HepG2 (cell line): Measurements from ENCODE around the gene SPARC. TPM values are rescaled to one million over a fixed set of nuclear protein-coding genes. Genes with fewer than 3 reads are reported as not detected.

ENCODE experiments used
- ATAC-seq: fragments of 200-7000 bp; cut with Tn5 transposase; 3 replicates; pipeline ENCODE4 v1.9.1; 2020; ENCODE audit warnings: mild to moderate bottlenecking, moderate library complexity
- BruUV-seq: library from RNA; stranded (reverse); fragments of 400-500 nt; replicated peaks from 2 replicates; lab custom pipeline; 2021; lab: Mats Ljungman, UMichigan
- CTCF ChIA-PET: fragments of 300-600 bp; formaldehyde crosslinking; extraction: SDS; loops from one replicate; lab custom pipeline; 2021; ENCODE audit warnings: low total read pairs, inconsistent platforms, low intra/inter-chr PET ratio; lab: Yijun Ruan, JAX
- POLR2A ChIA-PET: fragments of 350-600 bp; sonication (Branson Sonifier 250); formaldehyde crosslinking; loops from one replicate; lab custom pipeline; 2020; ENCODE audit warnings: antibody characterized with exemption, inconsistent platforms; lab: Yijun Ruan, JAX
- DNase-seq: peaks from one replicate; pipeline ENCODE4 v3.0.0-alpha.2; 2015; ENCODE audit warnings: low spot score
- FAIRE-seq: peaks from 3 replicates; lab custom pipeline; 2011; peaks lifted over from hg19 to GRCh38; lab: Jason Lieb, UNC
- H2AFZ ChIP-seq: one replicate; pipeline ENCODE4 v1.6.1; 2011; ENCODE audit warnings: low read length, inconsistent platforms
- H3K27ac ChIP-seq: fragments of 300-600 bp; 3 replicates; pipeline ENCODE4 v1.8.0; 2011; ENCODE audit warnings: mixed run types, mild to moderate bottlenecking, mixed read lengths, low read length, inconsistent platforms; ENCODE audit not compliant: insufficient read depth; ENCODE audit errors: extremely low read length
- H3K27me3 ChIP-seq, 2 experiments: fragments of 200-600 bp in 1 of 2; 2 replicates in 1 of 2; 3 replicates in 1 of 2; pipeline versions ENCODE4 v1.6.0 to v1.8.0; 2011; ENCODE audit warnings: low read length in 2 of 2, mild to moderate bottlenecking in 2 of 2, moderate library complexity in 2 of 2, inconsistent platforms in 1 of 2; ENCODE audit not compliant: insufficient read depth in 2 of 2, control insufficient read depth in 1 of 2
- H3K36me3 ChIP-seq, 2 experiments: fragments of 200-600 bp in 1 of 2; replicated peaks in 1 of 2; 2 replicates in 1 of 2; 3 replicates in 1 of 2; pipeline versions ENCODE4 v1.5.1 to v1.8.0; 2011; ENCODE audit warnings: low read length in 2 of 2, inconsistent platforms in 1 of 2; ENCODE audit not compliant: insufficient read depth in 2 of 2, control insufficient read depth in 1 of 2
- H3K4me1 ChIP-seq: 2 replicates; pipeline ENCODE4 v1.5.1; 2012; ENCODE audit warnings: low read length, inconsistent platforms; ENCODE audit not compliant: insufficient read depth
- H3K4me2 ChIP-seq: 2 replicates; pipeline ENCODE4 v1.6.0; 2011; ENCODE audit warnings: low read depth, low read length, inconsistent platforms
- H3K4me3 ChIP-seq, 3 experiments: fragments of 200-600 bp in 1 of 3; sonication (generic), shearing (Covaris generic) in 1 of 3; replicated peaks in 1 of 3; 2 replicates each; pipeline ENCODE4 v1.5.1; 2011 to 2016; ENCODE audit warnings: low read length in 3 of 3, inconsistent platforms in 2 of 3, low read depth in 2 of 3, mild to moderate bottlenecking in 2 of 3, control low read depth in 1 of 3, mixed read lengths in 1 of 3; ENCODE audit not compliant: insufficient read depth in 1 of 3
- H3K79me2 ChIP-seq: one replicate; pipeline ENCODE4 v1.6.1; 2011; ENCODE audit warnings: low read length, inconsistent platforms; ENCODE audit not compliant: insufficient read depth
- H3K9ac ChIP-seq: 2 replicates; pipeline ENCODE4 v1.6.0; 2011; ENCODE audit warnings: mild to moderate bottlenecking, low read depth, low read length, inconsistent platforms; ENCODE audit not compliant: insufficient read depth
- H3K9me3 ChIP-seq: 2 replicates; pipeline ENCODE4 v1.5.1; 2012; ENCODE audit warnings: mild to moderate bottlenecking, low read length
- H4K20me1 ChIP-seq: 2 replicates; pipeline ENCODE4 v1.6.0; 2011; ENCODE audit warnings: inconsistent platforms, mild to moderate bottlenecking, low read length, moderate library complexity; ENCODE audit not compliant: insufficient read depth
- CBX2 ChIP-seq, 2 experiments: fragments of 200-600 bp in 1 of 2; sonication (generic); formaldehyde crosslinking in 1 of 2; IDR thresholded peaks; 2 replicates each; pipeline versions ENCODE4 v1.7.0 to v1.8.1; 2018 to 2022; ENCODE audit warnings: low read depth in 2 of 2, low read length in 1 of 2, mild to moderate bottlenecking in 1 of 2, missing genetic modification reagents in 1 of 2
- CREB3 ChIP-seq: sonication (generic); formaldehyde crosslinking; IDR thresholded peaks from 2 replicates; pipeline ENCODE4 v1.5.0; 2020; ENCODE audit warnings: missing genetic modification reagents
- GATAD2A ChIP-seq: IDR thresholded peaks from 2 replicates; pipeline ENCODE4 v1.6.1; 2016
- ZHX2 ChIP-seq, 2 experiments: sonication (generic) in 1 of 2; formaldehyde crosslinking in 1 of 2; IDR thresholded peaks; 2 replicates each; pipeline versions ENCODE4 v1.6.1 to v1.9.0; 2014 to 2022; ENCODE audit warnings: antibody characterized with exemption in 1 of 2, borderline replicate concordance in 1 of 2, inconsistent platforms in 1 of 2, low read depth in 1 of 2, missing genetic modification reagents in 1 of 2
- ZNF17 ChIP-seq: sonication (generic); formaldehyde crosslinking; IDR thresholded peaks from 2 replicates; pipeline ENCODE4 v1.5.0; 2020; ENCODE audit warnings: mild to moderate bottlenecking, missing genetic modification reagents
- ZNF546 ChIP-seq: sonication (generic); formaldehyde crosslinking; conservative IDR thresholded peaks from 2 replicates; pipeline ENCODE4 v1.8.1; 2023; ENCODE audit warnings: mild to moderate bottlenecking, missing genetic modification reagents
- ZNF660 ChIP-seq: sonication (generic); formaldehyde crosslinking; IDR thresholded peaks from 2 replicates; pipeline ENCODE4 v1.5.1; 2020; ENCODE audit warnings: mild to moderate bottlenecking, low read depth, missing genetic modification reagents, borderline replicate concordance
- ZSCAN21 ChIP-seq: sonication (generic); formaldehyde crosslinking; IDR thresholded peaks from 2 replicates; pipeline ENCODE4 v1.8.0; 2022; ENCODE audit warnings: mild to moderate bottlenecking, missing genetic modification reagents, moderate library complexity, borderline replicate concordance
- whole genome bisulfite sequencing: methylation state at CpG from one replicate; pipeline ENCODE4 v1.1.6; 2017; ENCODE audit warnings: low lambda C conversion rate; 5-methylcytosine and 5-hydroxymethylcytosine counted together
- in situ Hi-C: cut with HindIII; loops from 2 replicates; pipeline ENCODE4 v1.10.0; 2017; ENCODE audit warnings: low pct_unique_long_range_greater_than_20kb; ENCODE audit not compliant: extremely low pct_ligation_motif_present
- intact Hi-C: fragments of 100-400 bp; cut with micrococcal nuclease; formaldehyde crosslinking; loops from one replicate; pipeline ENCODE4 v1.10.0; 2022; ENCODE audit not compliant: unreplicated experiment
- polyA plus RNA-seq, 8 experiments: library from polyadenylated mRNA; depleted of rRNA in 3 of 8; stranded (reverse) in 7 of 8; unstranded in 1 of 8; fragments of >200 nt; fragmentation: Illumina TruSeq in 4 of 8; extraction: Trizol in 4 of 8; gene quantifications; 2 replicates each; pipeline versions ENCODE4 v1.2.1 to v1.2.3, GENCODE V29; 2011 to 2016; ENCODE audit warnings: low read depth in 4 of 8, missing spikeins in 1 of 8, mixed read lengths in 1 of 8; ENCODE audit not compliant: insufficient read depth in 1 of 8
- total RNA-seq, 5 experiments: library from RNA; depleted of rRNA; stranded (reverse); fragments of >200 nt; fragmentation: Illumina TruSeq; extraction: Trizol; gene quantifications; 2 replicates each; pipeline ENCODE4 v1.2.3, GENCODE V29; 2016; ENCODE audit warnings: low read depth in 1 of 5
- TF ChIP-seq, protein P1 (sequence below): sonication (generic); formaldehyde crosslinking; IDR thresholded peaks from 2 replicates; pipeline ENCODE4 v1.4.0; 2020; ENCODE audit warnings: missing genetic modification reagents

The SPARC gene
- total and polyA plus RNA-seq, 2 of the 13 experiments (the other 11 are each of a cell fraction or from before 2014, with no cell fraction given), result 76.7 to 192 TPM

- TF ChIP-seq ZHX2 (IDR thresholded peaks at IDR 0.05; ENCODE audit: low read depth) (no peak), ZHX2 (CRISPR knock-in tag; IDR thresholded peaks at IDR 0.05; ENCODE audit: borderline replicate concordance) (no peak), GATAD2A (CRISPR knock-in tag) (peak; percentile 91), ZNF546 (CRISPR knock-in tag) (no peak)
Observed at GRCh38 chr5:151617841-151618710, 68.6 kb downstream of the SPARC start (continued).

DNA sequence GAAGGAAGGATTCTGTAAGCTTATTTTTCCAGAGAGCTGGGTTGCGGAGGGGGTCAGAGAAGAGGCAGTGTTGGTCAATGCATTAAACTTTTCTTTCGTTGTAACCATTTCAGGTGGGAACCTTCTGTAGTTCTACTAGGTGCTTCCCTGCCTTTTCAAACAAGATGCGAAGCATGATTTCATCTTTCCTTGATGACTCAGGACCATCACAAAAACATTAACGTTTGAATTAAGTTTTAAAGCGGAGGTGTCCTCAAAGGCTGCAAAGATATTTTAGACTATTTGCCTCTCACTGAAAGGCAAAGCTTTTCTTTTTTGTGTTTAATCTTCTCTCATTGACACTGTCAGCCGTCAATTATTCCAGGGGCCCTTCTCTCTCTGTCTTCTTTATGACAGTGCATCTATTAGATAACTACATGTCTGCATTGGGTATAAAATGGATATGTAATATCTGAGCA is 69.3 kb downstream of the SPARC start:
- ChIA-PET CTCF (no interaction called here), POLR2A (interaction anchor here (0.8 kb wide), 1 partner anchor 365 kb away, joined by 6 read pairs; the partner anchor contains the start of gene GM2A)
- ATAC-seq (no peak), FAIRE-seq (no peak), DNase-seq (no peak)
- peaks cover 0 to 64% of the 10 kb centered on the region in 2 experiments; a peak in 3 of 5 replicates for H3K27me3 ChIP-seq
- peaks cover 28% of the 10 kb centered on the region for H3K4me1 ChIP-seq
- intact Hi-C loops (no loop called here), in situ Hi-C loops (no loop called here)
- no peak overlapping the region for H3K4me2 ChIP-seq
- H3K79me2 ChIP-seq, result no peaks in the 10 kb centered on the region
- no peak overlapping the region for H3K9ac ChIP-seq
- H3K9me3 ChIP-seq, result no peaks in the 10 kb centered on the region
- no peak overlapping the region for H3K4me3 ChIP-seq
- no peaks in the 10 kb centered on the region for H3K36me3 ChIP-seq
- H3K27ac ChIP-seq, result no peak overlapping the region
- WGBS, result 74% methylated on average over 6 of the region's 6 CpGs
- H2AFZ ChIP-seq, result no peak overlapping the region
- BruUV-seq, result no TSS peak
- no peaks in the 10 kb centered on the region for H4K20me1 ChIP-seq
- TF ChIP-seq, protein P1, sequence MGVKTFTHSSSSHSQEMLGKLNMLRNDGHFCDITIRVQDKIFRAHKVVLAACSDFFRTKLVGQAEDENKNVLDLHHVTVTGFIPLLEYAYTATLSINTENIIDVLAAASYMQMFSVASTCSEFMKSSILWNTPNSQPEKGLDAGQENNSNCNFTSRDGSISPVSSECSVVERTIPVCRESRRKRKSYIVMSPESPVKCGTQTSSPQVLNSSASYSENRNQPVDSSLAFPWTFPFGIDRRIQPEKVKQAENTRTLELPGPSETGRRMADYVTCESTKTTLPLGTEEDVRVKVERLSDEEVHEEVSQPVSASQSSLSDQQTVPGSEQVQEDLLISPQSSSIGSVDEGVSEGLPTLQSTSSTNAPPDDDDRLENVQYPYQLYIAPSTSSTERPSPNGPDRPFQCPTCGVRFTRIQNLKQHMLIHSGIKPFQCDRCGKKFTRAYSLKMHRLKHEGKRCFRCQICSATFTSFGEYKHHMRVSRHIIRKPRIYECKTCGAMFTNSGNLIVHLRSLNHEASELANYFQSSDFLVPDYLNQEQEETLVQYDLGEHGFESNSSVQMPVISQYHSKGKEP (CRISPR knock-in tag), result no peak
- TF ChIP-seq ZNF660 (no peak), ZNF17 (CRISPR knock-in tag) (no peak), ZSCAN21 (CRISPR knock-in tag) (no peak), CBX2 (IDR thresholded peaks at IDR 0.05; ENCODE audit: low read depth, low read length) (no peak), CBX2 (CRISPR knock-in tag; IDR thresholded peaks at IDR 0.05; ENCODE audit: low read depth) (no peak), CREB3 (CRISPR knock-in tag) (no peak)
- TF ChIP-seq, all 625 proteins: peak for 0
